Activated CD4-positive, alpha-beta T cell treated with anti-CD3 and anti-CD28 coated beads, Interleukin-2, amount 50 U/mL, for 24 hours (primary cell): ENCODE measurements around the gene UPB1.
"Not testable (repeated sequence)": the region's sequence is repeated elsewhere in the genome, so short reads cannot be mapped to it uniquely, and the experiment has no call there.

ENCODE experiments used
- DNase-seq, 2 donors: peaks; one replicate each; pipeline ENCODE4 v3.0.0-alpha.2; 2020; ENCODE audit warnings: low read depth in 1 of 2, low spot score in 1 of 2

UPB1 gene

GRCh38 chr22:24529898-24530297, 34.8 kb downstream of the UPB1 start:
- DNase-seq = no peak

DNA sequence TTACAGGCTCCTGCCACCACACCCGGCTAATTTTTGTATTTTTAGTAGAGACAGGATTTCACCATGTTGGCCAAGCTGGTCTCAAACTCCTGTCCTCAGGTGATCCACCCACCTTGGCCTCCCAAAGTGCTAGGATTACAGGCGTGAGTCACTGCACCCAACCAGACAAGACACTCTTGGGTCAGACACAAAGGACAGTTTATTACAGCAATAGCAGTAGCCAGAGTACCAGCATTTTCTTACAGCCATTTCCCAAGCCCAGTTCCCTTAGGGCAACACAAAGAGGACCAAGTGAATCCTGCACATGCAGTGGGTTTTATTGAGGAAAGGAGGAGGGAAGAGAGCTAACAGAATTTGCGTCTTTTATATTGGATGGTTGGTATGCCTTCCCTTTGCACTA, 35.8 kb downstream of the UPB1 start:
- not testable (repeated sequence) for DNase-seq

GRCh38 chr22:24532075-24532474, 36.9 kb downstream of the UPB1 start:
- no peak for DNase-seq

DNA sequence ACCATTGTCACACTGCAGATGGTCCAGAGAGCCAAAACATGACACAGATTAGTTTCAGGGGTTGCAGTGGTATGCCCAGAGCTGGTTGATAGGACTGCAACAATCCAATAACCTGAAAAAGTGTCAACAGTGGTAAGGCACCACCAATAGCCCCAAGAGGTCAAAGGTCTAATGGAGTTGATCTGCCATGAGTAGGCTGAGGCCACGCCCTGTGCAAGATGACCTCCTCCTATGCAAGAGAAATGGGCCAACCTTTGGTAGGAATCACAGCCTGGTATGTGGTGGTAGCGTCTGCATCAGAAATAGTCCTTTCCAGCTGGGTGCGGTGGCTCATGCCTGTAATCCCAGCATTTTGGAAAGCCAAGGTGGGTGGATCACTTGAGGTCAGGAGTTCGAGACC, 40.2 kb downstream of the UPB1 start:
- no peak for DNase-seq

DNA sequence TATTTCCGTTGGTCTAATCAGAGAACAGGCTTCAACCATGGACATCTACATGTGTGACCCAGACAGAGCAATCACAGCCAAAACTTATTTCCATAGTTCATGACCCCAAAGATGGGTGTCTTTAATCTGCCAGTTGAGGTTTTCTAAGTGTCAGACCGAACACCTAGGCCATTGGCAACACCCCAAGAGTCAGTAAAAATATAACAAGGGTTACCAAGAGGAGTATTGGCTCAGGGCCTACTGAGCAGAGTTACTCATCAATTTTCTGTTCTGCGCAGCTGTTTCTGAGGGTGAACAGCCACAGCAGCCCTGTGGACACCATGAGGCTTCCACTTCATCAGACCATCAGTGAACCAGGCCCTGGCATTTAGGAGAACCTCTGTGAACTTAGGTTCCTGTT, 41.0 kb downstream of the UPB1 start:
- DNase-seq = no peak

- DNase-seq = no peak
These were observed 45.3 kb downstream of the UPB1 start for GRCh38 chr22:24540470-24540869.

GRCh38 chr22:24541681-24542515, 46.8 kb downstream of the UPB1 start:
- no peak for DNase-seq

DNA sequence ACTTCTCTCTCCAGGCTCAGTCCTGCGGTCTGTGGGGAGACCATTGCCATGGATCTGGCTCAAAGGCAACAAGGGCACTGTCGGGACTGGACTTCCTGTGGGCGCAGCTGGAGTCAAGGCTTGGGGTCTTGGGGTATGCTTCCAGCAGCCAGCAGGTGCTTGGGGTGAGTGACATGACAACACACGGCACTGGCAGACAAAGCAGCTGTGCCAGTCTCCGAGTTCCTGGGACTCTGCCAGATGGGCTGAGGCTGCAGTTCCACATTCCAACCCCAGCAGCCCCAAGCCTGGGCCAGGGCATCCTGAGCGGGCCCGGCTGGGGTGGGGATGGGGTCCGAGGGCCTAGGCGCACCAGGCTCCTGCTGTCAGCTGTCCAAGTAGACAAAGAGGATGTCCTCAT, 47.5 kb downstream of the UPB1 start:
- no peak for DNase-seq

- no peak for DNase-seq
These were observed 48.1 kb downstream of the UPB1 start for GRCh38 chr22:24543185-24543601.

GRCh38 chr22:24543679-24544243, 48.6 kb downstream of the UPB1 start:
- DNase-seq = no peak

DNA sequence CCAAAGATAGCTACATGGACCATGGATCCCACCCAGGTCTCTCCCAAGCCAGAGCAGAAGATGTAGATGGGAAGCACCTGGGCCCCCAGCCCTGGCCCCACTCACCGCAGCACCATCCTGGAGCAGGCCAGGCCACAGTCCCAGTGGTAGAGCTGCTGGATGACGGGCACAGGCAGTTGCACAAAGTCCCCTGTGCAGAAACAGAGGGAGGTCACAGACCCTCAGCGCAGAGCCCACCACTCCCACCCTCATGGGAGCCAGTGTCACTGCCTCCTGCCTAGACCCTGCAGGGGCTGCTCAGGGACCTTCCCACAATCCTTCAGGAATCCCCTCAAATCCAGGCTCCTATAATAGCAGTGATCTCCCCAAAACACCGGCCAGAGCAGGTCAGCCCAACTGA, 53.7 kb downstream of the UPB1 start:
- no peak for DNase-seq

DNA sequence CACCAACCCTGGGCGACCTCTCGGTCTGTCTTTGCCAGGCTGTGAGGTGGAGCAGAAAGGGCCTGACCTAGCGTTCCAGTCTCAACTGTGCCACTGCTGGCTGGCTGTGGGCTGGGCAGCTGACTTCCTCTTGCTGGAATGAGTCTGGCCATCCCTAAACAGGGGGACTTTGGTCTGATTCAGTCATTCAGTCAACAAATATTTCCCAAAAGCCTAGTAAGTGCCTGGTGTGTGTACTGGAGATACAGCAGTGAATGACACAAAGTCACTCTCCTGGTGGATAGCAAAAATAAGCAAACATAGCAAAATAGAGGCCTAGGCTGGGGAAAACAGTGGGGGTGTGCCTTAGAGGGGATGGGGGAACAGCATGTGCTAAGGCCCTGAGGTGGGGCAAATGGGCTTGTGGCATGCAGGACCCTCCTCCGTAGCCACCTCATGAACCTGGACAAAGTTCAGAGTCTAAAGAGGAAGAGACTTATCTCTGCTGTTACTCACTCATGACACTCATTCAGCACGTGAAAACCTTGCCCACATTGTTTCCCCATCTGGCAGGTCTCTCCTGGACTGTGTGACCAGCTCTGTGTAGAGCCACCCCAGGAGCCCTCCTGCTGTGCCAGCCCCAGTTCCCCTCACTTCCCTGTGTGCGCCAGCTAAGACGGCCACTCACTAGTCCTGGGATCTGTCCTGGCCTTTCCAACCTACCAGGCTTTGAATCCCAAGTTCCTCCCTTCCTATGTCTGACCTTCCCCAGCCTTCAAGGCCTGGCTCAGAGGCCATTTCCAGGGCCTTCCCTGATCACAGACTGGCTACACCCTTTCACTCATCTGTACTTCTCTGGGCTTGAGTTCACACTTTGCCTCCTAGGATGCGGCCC, 55.1 kb downstream of the UPB1 start:
- DNase-seq = no peak

- DNase-seq = no peak
These were observed 55.8 kb downstream of the UPB1 start for GRCh38 chr22:24550902-24551435.

DNA sequence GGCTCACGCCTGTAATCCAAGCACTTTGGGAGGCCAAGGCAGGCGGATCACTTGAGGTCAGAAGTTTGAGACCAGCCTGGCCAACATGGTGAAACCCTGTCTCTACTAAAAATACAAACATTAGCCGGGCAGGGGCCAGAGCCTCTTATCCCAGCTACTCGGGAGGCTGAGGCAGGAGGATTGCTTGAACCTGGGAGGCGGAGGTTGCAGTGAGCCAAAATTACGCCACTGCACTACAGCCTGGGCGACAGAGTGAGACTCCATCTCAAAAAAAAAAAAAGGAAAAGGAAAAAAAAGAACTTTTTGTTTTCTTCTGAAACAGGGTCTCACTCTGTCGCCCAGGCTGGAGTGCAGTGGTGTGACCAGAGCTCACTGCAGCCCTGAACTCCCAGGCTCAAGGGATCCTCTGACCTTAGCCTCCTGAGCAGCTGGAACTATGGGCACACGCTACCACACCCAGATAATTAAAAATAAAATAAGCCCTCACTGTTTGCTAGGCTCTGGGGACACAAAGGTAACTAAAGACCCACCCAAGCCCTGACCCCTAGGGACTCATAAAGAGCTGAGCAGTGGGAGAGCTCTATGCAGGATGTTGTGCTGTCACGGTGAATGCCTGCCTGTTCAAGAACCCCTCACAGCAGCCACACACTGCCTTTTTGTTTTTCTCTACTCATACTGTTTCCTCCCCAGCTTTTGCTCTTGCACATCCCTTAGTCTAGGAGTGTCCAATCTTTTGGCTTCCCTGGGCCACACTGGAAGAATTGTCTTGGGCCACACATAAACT, 57.6 kb downstream of the UPB1 start:
- not testable (repeated sequence) for DNase-seq

DNA sequence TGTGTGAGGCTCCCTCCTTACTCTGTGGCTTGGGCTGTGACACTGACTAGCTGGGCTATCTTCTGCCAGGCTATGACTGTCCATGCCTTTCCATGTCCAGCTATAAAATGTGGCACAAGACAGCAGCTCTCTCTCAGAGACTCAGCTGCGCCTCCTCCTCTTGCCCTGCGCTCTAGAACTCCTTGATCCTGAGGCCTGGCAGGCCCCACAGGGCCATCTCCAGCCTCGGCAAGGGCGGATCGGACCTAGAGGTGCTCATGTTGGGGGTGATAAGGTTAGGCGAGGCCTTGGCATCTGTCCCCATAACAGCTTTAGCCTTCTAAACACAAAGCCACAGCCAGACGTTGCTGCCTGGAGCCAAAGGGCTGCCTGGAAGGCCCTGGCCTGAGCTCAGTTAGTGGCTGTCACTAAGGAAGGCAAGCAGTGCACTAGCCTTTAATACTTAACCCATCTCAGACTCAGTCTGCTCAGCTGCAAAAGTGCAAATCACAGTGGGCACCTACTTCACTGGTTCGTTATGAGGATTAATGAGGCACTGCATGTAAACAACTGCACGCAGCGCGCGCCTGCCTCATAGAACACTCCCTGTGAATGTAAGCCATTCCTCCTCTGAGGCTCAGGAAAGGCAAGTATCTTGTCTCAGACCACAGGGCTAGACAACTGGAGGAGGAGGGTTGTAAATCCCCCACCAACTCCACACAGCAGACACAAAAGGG, 58.6 kb downstream of the UPB1 start:
- peak in 1 of 2 donors; percentile 9 for DNase-seq

DNA sequence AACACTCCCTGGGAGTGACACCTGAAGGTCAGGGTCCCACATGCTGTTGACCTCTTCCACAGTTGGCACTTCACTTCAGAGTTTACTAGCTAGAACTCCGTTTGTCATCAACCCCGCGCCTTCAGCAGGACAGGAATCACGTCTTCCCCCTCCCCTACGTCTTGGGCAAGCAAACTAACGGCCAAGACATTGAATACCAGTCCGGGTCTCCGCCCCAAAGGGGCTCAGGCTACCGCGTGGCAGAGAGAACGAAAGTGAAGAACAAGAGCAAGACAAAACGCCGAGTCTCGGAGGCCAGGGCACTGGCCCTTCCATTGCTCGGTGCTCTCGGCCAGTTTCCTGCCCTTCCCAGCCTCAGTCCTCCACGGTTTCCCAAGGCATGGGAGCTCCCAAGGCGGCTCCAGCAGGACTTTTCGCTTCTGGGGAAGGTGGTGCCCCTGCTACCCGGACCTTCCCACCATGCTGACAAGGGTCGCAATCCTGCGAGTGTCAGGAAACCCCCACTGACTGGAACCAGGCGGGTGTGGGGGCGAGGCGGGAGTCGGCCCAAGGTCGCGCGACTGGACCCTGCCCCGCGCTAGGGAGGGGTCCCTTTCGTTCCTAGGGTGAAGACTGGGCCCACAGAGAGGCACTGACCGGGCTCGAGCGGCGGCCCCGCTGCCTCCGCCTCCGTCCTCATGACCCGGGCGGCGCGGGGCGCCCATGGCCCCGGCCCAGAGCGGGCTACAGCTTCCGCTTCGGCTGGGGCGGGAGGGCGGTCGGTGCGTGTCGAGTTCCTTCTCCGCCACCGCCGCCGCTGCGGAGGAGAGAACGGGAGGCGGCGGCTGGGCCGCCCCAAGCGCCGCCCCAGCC, 59.4 kb downstream of the UPB1 start, which contains the start of gene GUCD1:
TSS of gene GUCD1 (minus strand) at position 826 of the 852 bp plus-strand sequence. CDS start at position 679, 147 bp downstream.
- DNase-seq = peak; percentile 11 to 14

DNA sequence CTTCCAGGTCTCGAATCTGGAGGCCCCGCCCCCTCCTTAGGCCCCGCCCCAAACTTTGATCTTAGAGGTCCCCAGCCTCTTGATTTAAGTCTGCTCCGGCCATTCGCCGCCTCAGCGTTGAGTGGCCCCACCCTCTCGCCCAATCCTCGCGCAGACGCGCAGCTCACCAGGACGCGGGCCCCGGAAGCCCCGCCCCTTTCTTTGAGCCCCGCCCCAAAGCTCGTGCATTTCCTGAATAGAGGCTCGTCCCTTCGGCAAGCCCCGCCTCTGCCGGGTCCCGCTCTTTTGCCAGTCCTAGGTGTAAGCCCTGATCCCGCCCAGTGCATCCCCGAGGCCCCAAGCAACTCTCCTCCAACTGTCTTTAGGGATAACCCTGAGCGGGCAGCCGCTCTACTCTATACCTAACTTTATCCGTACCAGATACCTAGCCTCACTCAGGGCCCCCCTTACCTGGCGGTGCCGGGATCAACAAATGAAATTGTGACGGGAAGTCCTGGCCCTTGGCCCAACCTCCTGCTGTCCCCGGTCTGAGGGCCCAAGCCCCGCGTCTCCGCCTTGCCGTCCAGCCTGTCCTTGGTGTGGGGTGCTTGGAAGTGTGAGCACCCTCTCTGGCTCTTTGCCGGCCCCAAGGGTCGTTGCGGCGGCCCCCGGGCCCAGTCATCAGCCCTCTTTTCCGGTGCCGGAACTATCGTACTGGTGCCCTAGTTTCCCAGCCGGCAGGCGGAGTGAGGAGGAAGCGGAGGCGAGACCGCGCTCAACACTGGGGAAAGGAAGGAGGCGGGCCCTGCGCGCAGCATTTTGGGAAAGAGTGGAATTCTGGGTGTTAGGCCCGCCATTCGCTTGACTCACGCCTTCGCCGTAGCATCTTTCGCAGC, 60.3 kb downstream of the UPB1 start, which contains the start of gene SNRPD3:
TSS of gene SNRPD3 (plus strand) at position 835 of the 875 bp plus-strand sequence. CDS start 1,676 bp downstream, outside the sequence.
- peak; percentile 99 to 100 for DNase-seq

DNA sequence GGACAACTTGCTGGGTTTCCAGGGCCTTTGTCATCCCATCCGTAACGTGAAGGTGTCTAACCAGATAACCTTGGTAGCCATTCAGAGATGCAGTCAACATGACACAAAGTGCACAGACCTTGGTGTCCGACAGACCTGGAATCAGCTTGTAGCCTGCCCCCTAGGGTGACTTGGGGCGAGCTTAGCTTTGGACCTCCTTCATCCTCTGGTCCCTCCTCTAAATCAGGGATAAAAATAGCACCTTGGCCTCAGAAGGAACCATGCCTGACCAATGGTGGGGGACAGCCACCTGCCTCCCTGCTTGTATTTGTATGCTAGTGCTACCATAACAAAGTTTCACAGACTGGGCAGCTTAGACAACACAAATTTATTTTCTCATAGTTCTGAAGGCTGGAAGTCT, 64.3 kb downstream of the UPB1 start:
- DNase-seq = no peak
